ENCODE data around the gene POLR3B. TPM values are rescaled to one million over a fixed set of nuclear protein-coding genes. Genes with fewer than 3 reads are reported as not detected.

Gene POLR3B
- total and polyA plus RNA-seq, 9 of the 15 experiments (the other 6 are each of a cell fraction or from before 2014, with no cell fraction given): 7.6 to 17.9 (median 14.4) TPM

DNA sequence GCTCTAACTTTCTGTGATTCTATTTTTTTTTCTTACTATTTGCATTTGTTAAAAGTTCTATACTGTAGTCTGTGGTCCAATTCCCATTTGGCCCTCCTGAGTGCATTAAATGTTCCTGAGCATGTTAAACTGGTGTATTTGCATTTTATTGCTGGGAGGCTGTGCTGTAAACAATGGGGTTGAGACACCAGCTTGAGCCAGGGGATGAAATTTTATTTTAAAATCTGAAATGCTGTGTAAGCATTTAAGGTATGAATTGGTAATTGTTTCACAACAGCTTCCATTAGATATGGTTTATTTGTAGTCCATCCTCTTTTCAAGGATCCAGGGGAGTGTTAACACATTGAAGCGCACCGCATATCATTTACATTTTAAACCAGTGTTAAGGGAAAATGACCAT is 135.3 kb downstream of the POLR3B start:
- 96% methylated on average over 2 of the region's 2 CpGs for WGBS (ENCODE audit: insufficient coverage, low coverage, missing lambda C conversion rate)
- in situ Hi-C loops (cut with MboI): no loop called here

DNA sequence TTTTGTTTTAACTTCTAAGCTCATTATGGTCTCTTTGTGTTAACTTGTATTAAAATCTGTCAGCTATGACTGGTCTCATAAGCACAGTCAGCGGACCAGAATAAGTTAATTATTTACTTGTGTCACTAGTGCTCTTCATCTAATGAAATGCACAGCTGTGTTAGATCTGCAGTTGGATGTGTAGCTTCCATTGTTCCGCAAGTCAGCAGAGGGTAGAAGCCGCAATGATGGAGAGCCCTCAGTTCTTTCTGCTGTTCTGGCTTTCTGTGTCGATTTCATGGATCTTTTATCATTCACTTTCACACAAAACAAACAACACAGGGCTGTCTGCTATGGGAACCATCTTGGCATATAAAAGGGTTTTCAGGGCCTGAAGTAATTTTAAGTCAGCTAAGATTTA is 136.0 kb downstream of the POLR3B start:
- Histone ChIP-seq H3K36me3 (ENCODE audit: control insufficient read depth, insufficient read depth, low read length) (peaks cover 9% of the 10 kb centered on the region; the same call in 2 of the 3 replicates), H3K27ac (ENCODE audit: extremely low read depth, low read depth, low read length) (no peak overlapping the region), H3K9me1 (ENCODE audit: control insufficient read depth, insufficient read depth, low read length) (no peaks in the 10 kb centered on the region), H3K79me2 (ENCODE audit: control insufficient read depth, insufficient read depth, low read length) (no peaks in the 10 kb centered on the region), H3K27me3 (ENCODE audit: control insufficient read depth in 2 of 2, insufficient read depth in 2 of 2, low read length in 2 of 2) (no peaks in the 10 kb centered on the region), H3K9me3 (replicated peaks; ENCODE audit: control insufficient read depth, insufficient read depth, low read depth, low read length) (no peaks in the 10 kb centered on the region), H3K9ac (ENCODE audit: insufficient read depth in 1 of 2, low read depth in 2 of 2, low read length in 2 of 2) (no peak overlapping the region), H3K4me3 (no peak overlapping the region), H2AFZ (ENCODE audit: low read depth, low read length) (no peak overlapping the region), H3K4me2 (ENCODE audit: insufficient read depth, low read length) (no peak overlapping the region), H3K4me1 (replicated peaks in 1 of 2; ENCODE audit: control insufficient read depth in 2 of 2, insufficient read depth in 2 of 2, low read length in 2 of 2) (no peaks in the 10 kb centered on the region), H4K20me1 (replicated peaks; ENCODE audit: control insufficient read depth, insufficient read depth, low read length) (no peaks in the 10 kb centered on the region)
- no TSS peak for BruUV-seq (replicated peaks)
- intact Hi-C loops (cut with micrococcal nuclease) (no loop called here), in situ Hi-C loops (cut with MboI) (no loop called here)
- DNase-seq (ENCODE audit: extremely low read depth in 1 of 4, low spot score in 3 of 4) (no peak), FAIRE-seq (no peak), ATAC-seq (no peak)
- 90% methylated on average over 4 of the region's 4 CpGs for WGBS (ENCODE audit: insufficient coverage, low coverage, missing lambda C conversion rate)
- CTCF ChIA-PET (ENCODE audit: low intra/inter-chr PET ratio): no interaction called here
- POLR2A ChIA-PET: no interaction called here
- TF ChIP-seq SIN3B (IDR thresholded peaks at IDR 0.05; ENCODE audit: low read depth) (no peak), ARID3B (CRISPR knock-in tag; IDR thresholded peaks at IDR 0.05; ENCODE audit: borderline replicate concordance) (no peak), JUN (IDR thresholded peaks at IDR 0.05; ENCODE audit: borderline replicate concordance, low read depth, low read length) (no peak), JUN (CRISPR knock-in tag; IDR thresholded peaks at IDR 0.05; ENCODE audit: borderline replicate concordance) (no peak), TCFL5 (CRISPR knock-in tag; conservative IDR thresholded peaks at IDR 0.05) (no peak), ILK (tag; IDR thresholded peaks at IDR 0.05; ENCODE audit: borderline replicate concordance, low read depth) (no peak), TEAD4 (IDR thresholded peaks at IDR 0.05; ENCODE audit: low read length) (no peak), TEAD4 (CRISPR knock-in tag; IDR thresholded peaks at IDR 0.05; ENCODE audit: borderline replicate concordance) (no peak), ZNF780A (CRISPR knock-in tag; IDR thresholded peaks at IDR 0.05) (no peak), FOXP4 (CRISPR knock-in tag; IDR thresholded peaks at IDR 0.05; ENCODE audit: borderline replicate concordance) (no peak)

More for the DNA sequence above, 135.3 kb downstream of the POLR3B start:
- Histone ChIP-seq H3K27me3 (ENCODE audit: control insufficient read depth in 2 of 2, insufficient read depth in 2 of 2, low read length in 2 of 2) (no peaks in the 10 kb centered on the region), H3K4me1 (replicated peaks in 1 of 2; ENCODE audit: control insufficient read depth in 2 of 2, insufficient read depth in 2 of 2, low read length in 2 of 2) (no peaks in the 10 kb centered on the region; a peak in 1 of 5 replicates), H3K36me3 (ENCODE audit: control insufficient read depth, insufficient read depth, low read length) (peaks cover 9% of the 10 kb centered on the region; the same call in 2 of the 3 replicates), H3K9me3 (replicated peaks; ENCODE audit: control insufficient read depth, insufficient read depth, low read depth, low read length) (no peaks in the 10 kb centered on the region), H3K27ac (ENCODE audit: extremely low read depth, low read depth, low read length) (no peak overlapping the region), H2AFZ (ENCODE audit: low read depth, low read length) (no peak overlapping the region), H3K9me1 (ENCODE audit: control insufficient read depth, insufficient read depth, low read length) (no peaks in the 10 kb centered on the region), H4K20me1 (replicated peaks; ENCODE audit: control insufficient read depth, insufficient read depth, low read length) (no peaks in the 10 kb centered on the region), H3K4me3 (no peak overlapping the region), H3K9ac (ENCODE audit: insufficient read depth in 1 of 2, low read depth in 2 of 2, low read length in 2 of 2) (no peak overlapping the region), H3K79me2 (ENCODE audit: control insufficient read depth, insufficient read depth, low read length) (no peaks in the 10 kb centered on the region), H3K4me2 (ENCODE audit: insufficient read depth, low read length) (no peak overlapping the region)
- ChIA-PET POLR2A (no interaction called here), CTCF (ENCODE audit: low intra/inter-chr PET ratio) (no interaction called here)
- ATAC-seq (no peak), DNase-seq (ENCODE audit: extremely low read depth in 1 of 4, low spot score in 3 of 4) (no peak), FAIRE-seq (no peak)
- TF ChIP-seq MAFF (IDR thresholded peaks at IDR 0.05; ENCODE audit: low read length) (peak; percentile 52), MAFK (IDR thresholded peaks at IDR 0.05; ENCODE audit: low read length) (peak; percentile 54), TCF7L2 (IDR thresholded peaks at IDR 0.05; ENCODE audit: low read depth, low read length) (no peak), MEF2A (IDR thresholded peaks at IDR 0.05; ENCODE audit: control insufficient read depth, low read depth, low read length) (no peak), SREBF1 (IDR thresholded peaks at IDR 0.05; ENCODE audit: borderline replicate concordance, low read depth, low read length) (no peak), MAFG (tag; conservative IDR thresholded peaks at IDR 0.05) (0 out of 2 replicates have a peak, but pooled peaks have one; percentile 41), ZNF316 (IDR thresholded peaks at IDR 0.05) (peak; percentile 66), C11orf30 (IDR thresholded peaks at IDR 0.05; ENCODE audit: low read depth) (peak; percentile 44; the same call in 1 of the 2 replicates)
- no TSS peak for BruUV-seq (replicated peaks)
- intact Hi-C loops (cut with micrococcal nuclease): no loop called here

Measured in K562 (cell line).